Myocyte (in vitro differentiated cells): ENCODE results near the gene FKBP8. TPM values are rescaled to one million over a fixed set of nuclear protein-coding genes. Genes with fewer than 3 reads are reported as not detected.

Experiments
- DNase-seq: peaks from one replicate; pipeline ENCODE4 v3.0.0-alpha.2; 2012; ENCODE audit warnings: low read depth
- total RNA-seq: library from RNA; depleted of rRNA; stranded (reverse); fragments of >200 nt; gene quantifications from 2 replicates; pipeline ENCODE4 v1.2.3, GENCODE V29; 2014

FKBP8 gene
- total RNA-seq, 1 donor from 2014 or later = 295 TPM

DNA sequence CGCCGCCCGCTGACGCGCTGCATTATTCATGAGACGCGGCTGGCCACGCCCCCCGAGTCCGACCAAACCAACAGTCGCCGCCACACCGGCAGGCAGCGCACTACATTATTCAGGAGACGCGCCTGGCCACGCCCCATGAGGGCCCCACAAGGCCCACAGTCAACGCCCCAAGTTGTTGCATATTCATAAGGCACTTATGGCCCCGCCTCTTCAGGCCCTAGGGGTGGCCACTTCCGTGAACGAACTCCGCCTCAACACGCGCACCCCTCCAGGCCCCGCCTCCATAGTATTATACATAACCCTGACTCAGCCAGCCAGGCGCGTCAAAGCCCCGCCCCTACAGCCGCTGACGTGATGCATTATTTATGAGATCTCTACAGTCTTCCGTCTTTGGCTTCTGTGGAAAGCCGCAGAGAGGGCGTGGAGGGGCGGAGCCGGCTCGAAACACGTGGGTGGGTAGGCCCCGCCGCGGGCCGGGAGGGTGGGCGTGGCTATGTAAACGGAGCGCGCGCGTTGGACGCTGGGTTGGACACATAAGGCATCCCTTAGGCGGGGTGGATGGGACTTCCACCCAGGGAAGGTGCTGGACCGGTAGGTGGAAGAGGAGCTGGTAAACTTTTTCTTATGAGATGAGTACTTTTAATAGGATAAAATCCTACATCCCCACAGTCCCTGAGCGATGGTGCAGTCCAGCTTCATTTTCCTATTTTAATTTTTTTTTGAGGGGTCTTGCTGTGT lies 21.1 kb downstream of the FKBP8 start:
- peak; percentile 100 for DNase-seq

DNA sequence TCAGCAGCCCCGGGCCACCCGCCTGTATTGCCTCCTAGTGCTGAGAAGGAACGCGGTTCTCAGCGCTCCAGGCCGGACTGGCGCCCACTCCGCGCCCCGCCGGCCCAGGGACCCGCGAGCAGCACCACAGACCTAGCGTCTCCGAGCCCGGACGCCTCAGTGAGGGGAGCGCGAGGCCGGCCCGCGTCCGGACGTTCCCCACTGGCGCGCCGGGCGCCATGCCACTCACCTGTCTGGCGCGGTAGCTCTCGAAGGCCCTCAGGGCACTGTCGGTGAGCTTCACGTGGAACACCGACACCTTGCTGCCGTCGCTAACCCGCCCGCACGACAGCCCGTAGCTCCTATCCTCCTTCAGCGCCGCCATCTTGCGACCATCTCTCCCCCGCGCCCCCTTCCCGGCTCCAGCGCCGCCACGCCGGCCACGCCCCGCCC lies 21.7 kb downstream of the FKBP8 start, which contains the start of gene ELL:
TSS of gene ELL (minus strand) at position 379 of the 432 bp plus-strand sequence. CDS start at position 364, 15 bp downstream.
- DNase-seq = no peak

DNA sequence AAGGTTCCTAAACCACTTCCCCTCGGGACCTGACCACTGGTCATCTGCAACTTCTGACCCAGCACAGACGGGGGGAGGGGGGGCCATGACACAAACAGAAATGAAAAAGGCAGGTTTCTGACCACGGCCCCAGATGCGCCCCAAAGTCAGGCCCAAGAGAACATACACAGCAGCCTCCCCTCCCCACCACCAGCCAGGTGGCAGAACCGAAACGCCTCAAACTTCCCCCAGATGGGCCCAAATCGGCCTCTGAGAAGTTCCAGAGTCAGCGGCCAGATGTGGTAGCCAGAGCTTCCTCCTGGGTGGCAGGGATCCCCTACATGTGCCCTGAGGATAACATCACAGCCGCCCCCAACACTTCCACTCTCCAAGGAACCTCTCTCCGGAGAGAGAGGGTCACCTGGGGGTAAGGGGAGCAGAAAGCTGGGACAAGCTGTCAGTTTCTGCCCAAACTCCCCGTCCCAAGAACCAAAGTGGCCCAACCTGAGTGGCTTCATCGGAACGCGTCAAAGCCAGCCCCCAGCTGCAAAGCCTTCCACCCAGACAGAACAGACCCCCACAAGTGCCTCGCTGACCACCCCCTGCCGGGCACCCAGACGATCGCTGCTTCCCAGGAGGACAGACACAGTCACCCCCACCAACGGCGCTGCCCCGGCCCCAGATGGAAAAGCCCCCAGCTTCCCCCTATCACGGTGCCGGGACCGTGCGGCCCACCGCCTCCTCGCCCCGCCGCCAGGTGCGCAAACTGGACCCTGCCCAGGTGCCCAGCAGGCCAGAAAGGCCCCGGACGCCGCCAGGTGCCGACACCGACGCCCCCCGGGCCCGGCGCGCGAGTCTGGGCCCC lies 22.3 kb downstream of the FKBP8 start:
- peak; percentile 13 for DNase-seq

DNA sequence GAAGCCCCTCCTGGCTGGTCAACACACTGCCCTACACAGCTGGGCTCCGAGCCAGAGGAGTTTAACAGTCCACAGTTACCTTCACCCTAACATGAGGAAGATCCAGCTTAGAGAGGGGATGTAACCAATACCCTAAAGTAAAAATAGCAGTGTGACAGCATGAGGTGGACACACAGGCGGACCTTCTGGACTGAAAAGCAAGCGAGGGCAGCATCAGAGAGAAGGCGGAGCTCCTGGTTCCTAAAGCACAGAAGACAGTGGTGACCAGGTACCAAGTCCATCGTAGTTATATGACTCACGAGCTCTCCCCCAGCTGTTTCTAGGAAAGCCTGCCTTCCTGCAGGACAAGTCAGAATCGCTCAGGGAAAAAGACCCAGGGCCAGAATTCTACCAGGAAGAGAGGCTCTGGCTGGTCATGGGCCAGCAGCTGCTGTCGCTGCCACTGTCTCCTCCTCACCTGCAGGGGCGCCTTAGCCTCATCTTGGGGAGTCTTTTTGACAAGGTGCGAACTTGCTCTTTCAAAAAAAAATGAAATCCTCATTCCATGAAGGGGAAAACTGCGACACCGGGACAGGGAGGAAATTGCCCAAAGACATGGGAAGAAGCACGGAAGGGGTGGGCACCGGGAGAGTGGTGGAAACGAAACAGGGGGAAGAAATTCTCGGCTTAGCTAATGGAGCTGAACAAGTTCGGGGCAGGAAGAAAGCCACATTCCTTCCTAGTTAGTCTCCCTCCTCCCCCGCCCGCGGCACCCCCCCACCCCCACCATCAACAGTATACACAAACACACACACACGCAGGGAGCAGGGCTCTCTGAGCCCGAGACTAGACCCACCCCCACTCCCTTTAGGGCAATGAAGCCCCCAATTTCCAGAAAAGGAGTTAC lies 23.2 kb downstream of the FKBP8 start:
- peak; percentile 87 for DNase-seq

DNA sequence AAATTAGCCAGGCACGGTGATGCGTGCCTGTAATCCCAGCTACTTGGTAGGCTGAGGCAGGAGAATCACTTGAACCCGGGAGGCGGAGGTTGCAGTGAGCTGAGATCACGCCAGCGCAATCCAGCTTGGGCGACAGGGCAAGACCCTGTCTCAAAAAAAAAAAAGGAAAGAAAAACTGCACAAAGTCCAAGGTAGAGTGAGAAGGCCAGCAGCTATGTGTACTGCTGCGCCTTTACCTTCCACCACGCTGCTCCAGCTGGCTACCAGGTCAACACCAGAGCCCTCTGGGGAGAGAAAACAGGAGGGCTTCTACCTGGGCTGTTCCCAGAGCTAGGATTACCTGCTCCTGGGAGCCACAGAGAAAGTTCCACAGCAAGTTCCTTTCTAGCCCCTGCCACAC lies 24.7 kb downstream of the FKBP8 start:
- DNase-seq = no peak

DNA sequence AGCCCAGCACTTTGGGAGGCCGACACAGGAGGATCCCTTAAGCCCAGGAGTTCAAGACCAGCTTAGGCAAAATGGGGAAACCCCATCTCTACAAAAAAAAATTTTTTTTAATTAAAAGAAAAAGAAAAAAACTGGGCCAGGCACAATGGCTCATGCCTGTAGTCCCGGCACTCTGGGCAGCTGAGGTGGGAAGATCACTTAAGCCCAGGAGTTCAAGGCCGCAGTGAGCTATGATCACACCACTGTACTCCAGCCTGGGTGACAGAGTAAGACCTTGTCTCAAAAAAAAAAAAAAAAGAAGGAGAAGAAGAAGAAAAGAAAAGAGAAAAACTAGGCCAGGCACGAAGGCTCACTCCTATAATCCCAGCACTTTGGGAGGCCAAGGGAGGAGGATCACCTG lies 25.8 kb downstream of the FKBP8 start:
- no peak for DNase-seq

DNA sequence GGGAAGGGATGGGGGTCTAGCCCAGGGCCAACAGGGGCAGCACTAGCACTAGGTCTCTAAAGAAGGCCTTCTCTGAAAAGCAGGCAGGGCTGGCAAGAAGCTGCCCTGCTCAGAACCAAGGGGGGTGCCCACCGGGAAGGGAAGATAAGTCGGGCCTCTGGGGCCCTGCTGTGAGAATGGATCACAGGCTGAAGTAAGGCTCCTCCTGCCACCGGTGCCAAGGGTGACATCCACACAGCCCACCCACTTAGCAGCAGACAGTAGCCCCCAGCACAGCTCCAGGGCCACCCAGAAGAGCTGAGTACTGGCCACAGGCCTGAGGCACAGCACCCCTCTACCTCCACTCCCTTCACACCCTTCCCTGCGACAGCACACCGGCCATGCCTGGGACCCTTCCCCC lies 27.4 kb downstream of the FKBP8 start:
- DNase-seq = no peak

DNA sequence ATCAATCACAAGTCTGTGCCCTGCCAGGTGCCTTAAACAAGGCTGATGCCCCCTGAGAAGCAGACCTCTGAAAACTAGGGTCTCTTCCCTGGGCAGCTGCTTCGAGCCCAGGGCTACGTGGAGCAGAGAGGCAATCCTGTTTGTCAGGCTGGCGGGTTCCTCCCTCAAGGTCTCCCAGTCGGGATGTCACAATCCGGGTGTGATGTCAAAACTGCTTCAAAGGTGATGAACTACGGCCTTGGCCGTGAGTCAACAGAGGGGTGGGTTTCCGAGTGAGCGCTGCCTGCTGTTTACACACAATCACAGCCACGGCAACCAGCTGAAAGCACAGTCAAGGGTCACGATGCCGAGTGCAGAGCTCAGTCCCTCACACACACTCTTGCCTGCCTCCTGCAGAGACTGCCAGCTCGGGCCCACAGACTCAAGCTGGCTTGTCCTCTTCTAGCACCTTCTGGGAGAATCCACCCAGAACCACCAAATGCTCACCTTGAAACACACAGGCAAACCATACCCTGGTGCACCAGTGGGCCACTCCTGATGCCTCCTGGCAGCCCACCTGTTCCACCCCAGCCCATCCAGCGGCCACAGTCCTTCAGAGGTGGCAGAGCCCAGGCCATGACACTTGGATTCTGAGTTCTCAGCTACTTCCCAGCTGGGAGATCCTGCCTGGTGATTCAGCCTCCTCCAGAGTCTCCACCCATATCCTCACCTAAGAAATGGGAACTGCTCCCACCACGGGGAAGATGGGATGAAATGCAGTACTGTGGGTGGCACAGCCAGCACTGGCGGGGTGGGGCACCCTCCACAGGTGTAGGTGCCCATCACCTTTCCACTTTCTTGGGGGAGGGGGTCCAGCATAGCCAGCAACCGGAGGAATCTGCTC lies 28.3 kb downstream of the FKBP8 start:
- no peak for DNase-seq

DNA sequence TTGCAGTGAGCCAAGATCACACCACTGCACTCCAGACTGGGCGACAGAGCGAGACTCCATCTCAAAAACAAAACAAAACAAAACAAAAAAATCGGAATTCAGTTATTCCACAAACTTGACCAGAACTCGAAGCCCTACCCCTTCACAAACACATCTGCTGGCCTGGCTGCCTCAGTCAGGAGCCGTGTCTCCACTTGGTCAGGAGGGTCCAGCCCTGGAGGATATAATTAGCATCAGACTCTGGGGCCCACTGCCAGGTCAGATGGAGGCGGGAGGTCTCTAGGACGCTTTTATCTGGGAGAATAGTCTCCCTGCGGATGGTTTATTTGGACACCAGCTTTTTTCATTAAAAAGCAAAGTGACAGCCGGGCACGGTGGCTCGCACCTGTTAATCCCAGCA lies 29.5 kb downstream of the FKBP8 start:
- DNase-seq = no peak

DNA sequence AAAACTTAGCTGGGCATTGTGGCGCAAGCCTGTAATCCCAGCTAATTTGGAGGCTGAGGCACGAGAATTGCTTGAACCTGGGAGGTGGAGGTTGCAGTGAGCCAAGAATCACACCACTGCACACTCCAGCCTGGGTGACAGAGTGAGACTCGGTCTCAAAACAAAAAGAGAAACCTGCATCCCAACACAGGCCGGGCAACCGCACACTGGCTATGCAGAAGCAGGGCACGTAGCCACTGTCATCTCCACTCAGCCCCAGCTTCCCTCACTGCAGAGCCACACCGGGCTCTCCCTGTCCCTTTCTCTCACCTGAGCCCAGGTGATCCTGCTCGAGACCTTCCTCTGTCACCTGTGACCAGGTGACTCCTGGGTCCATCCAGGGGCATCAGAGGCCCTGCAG lies 33.2 kb downstream of the FKBP8 start:
- DNase-seq = no peak

DNA sequence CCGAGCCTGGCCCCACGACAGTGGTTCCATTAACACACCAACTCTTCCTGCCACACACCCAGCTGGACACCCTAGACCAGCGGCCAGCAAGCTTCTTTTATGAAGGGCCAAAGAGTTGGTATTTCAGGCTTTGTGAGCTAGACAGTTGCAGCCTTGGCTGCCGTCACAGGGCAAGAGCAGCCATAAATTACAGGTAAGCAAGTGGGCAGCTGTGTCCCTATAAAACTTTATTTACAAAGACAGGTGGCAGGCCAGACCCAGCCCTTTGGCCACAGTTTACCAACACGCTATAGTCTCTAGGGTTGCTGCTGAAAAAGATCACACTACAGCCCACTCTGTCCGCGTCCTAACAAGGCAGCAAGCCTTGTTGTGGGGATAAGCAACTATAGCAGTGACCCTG lies 34.8 kb downstream of the FKBP8 start:
- DNase-seq = no peak

DNA sequence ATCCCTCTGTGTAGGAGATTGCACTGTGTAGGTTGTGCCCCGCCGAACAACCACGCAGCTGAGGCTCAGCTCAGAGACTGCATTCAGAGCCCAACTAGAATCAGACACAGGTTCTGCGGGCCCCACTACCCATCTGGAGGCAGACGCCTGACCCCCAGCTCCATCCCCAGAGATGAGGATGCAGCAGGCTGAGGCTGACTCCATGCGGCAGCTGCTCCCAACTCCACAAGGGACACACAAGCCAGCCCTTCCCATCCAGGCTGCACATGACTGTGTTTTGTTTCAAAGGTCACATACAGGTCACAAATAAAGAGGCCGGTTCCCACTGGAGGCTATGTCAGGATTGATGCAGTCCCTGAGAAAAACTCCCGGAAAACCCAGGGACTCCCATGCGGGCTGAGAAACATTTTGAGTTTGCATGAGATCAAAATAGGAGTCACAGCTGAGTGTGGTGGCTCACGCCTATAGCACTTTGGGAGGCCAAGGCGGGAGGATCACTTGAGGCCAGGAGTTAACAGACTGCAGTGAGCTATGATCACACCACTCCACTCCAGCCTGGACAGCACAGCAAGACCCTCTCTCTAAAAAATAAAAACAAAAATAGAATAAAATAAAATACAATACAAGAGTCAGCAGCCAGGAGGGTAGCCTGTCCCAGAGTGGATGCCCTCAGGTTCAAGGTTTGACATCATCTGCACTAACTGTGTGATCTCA lies 35.5 kb downstream of the FKBP8 start:
- peak; percentile 66 for DNase-seq

DNA sequence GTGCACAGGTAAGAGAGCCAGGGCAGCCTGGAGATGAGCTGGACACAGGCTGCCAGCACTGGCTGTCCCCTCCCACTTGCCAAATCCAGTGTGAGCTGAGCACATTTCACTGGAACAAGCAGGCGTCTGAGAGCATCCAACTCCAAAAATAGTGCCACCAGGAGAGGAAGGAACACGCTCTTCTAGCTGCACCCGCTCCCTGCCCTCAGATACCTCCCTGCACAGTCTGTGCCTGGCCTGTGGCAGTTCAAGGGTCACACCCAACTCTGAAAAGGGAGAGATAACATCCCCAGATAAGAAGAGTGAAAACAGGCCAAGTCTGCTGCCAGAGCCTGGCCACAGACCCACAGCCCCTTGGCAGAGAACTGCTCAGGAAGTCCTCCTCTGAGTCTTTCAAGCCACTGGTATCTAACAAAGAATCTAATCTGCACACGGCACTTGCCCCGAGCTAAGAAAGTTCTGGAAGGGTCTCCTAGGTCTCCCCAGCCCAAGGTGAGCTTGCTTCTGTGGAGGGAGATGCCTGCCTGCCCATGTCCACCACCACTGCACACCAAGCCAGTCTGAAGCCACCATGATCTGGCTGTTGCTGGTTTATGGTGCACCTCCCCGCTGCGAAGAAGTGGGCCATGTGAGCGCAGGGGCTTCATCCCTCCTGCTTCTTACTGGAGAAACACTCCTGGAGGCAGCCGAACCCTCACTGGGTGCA lies 36.2 kb downstream of the FKBP8 start:
- no peak for DNase-seq

DNA sequence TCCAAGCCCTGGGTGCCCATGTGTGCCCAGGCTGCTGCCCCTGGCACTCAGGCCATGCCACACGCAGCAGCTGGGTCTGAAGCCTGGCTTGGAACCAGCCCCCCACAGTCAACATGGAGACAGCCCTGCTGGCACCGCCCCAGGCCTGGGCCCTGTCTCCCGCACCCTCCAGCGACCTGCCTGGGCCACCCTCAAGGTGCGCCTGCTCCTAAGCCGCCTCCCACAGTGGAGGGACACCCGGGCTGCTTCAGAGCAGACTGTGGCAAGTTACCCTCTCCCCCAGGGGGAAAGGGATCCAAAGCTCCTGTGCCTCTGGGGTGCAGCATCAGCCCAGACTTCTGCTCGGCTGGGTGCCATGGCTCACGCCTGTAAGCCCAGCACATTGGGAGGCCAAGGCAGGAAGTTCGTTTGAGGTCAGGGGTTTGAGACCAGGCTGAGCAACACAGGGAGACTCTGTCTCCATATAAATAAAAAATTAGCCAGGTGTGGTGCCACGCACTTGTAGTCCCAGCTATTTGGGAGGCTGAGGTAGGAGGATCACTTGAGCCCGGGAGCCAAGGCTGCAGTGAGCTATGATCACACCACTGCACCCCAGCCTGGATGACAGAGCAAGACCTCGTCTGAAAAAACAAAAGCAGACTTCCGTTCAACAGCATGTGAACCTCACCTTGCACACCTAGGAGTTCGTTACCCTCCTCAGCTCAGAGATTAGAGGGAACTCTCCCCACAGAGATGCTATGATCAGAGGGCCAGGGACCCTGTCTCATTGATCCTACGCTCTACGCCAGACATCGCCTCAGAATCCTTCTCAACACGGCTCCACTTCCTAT lies 37.1 kb downstream of the FKBP8 start:
- no peak for DNase-seq

DNA sequence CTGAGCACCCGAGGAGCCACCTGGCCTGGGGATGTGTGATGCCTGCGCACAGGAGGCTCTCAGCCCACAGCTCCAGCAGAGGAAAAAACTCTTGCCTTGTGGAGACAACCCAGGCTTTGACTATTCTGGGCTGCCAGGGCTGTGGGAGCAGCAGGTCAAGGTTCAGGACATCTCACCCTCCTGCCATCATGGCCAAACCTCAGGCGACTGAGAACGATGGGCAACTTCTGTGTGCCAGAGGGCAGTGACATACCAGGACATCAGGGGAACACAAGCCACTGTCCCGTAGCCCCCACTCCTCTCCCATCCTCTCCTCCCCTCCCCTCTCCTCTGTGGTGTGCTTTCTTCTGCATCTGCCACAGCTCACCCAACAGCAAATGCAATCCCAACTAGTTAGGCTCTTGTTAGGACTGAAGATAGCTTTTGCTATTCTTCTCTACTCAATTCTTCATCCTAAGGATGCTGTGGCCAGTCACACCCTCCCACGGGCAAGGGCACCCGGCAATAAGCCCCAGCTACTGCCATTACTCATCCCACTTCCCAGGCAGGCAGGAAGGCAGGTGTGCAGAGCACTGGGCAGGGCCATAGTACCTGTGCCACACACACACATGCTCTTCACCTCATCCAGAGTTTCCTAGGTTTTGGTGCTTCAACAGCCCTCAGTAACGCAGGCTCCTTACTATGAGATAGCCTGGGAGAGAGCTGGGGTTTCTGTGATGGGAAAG lies 38.3 kb downstream of the FKBP8 start:
- DNase-seq = no peak

DNA sequence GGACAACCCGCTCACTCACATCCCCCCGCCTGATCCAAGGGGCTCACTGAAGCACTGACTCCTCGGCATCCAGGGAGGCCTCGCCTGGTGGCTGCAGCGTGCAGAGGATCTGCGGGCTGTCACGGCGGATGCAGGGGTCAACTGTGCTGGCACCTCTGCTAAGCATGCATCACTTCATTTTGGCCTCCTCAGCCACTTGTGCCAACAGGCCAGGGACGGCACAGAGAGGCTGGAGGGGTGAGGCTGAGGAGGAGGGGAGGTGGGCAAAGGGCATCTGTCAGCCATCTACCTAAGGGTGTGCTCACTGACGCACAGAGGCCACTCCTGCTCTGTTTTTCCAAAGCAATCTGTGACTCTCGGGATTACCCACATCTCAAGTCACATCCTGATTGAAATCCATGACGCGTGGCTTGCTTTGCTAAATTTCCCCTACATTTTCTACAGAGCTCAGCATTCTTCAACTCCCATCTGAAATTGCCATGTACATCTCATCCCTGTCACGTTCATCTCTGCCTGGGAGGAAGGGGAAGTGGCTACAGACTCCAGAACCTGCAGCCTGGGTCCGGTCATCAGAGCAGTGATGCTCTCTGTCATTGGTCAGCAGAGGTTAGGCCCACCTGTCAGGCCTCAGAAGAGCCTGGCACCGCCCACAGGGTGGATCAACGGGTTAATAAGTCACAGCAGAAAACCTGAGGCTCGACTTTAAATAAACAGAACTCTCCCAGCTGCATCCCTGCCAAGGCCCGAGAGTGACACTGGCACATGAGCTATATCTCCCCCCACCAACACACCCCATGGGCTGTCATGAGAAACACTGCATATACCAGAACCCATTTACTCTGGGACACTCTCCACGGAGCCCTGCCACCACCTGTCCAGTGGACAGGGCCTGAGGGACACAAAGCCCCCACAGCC lies 39.1 kb downstream of the FKBP8 start:
- DNase-seq = peak; percentile 55
